Activated CD4-positive, CD25-positive, alpha-beta regulatory T cell treated with anti-CD3 and anti-CD28 coated beads, Interleukin-2, amount 50 U/mL, for 24 hours (primary cell): ENCODE results near the gene DAP3.
A peak's percentile ranks its signal among the peaks of the same experiment; 100 is the strongest.
"Not testable (repeated sequence)": the region's sequence is repeated elsewhere in the genome, so short reads cannot be mapped to it uniquely, and the experiment has no call there.

Source experiments
- ATAC-seq, 2 donors: fragments of 150-1000 bp; cut with Tn5 transposase; one replicate each; pipeline ENCODE4 v1.10.0; 2021; ENCODE audit warnings: mild to moderate bottlenecking in 1 of 2, moderate library complexity in 1 of 2

Gene DAP3

DNA sequence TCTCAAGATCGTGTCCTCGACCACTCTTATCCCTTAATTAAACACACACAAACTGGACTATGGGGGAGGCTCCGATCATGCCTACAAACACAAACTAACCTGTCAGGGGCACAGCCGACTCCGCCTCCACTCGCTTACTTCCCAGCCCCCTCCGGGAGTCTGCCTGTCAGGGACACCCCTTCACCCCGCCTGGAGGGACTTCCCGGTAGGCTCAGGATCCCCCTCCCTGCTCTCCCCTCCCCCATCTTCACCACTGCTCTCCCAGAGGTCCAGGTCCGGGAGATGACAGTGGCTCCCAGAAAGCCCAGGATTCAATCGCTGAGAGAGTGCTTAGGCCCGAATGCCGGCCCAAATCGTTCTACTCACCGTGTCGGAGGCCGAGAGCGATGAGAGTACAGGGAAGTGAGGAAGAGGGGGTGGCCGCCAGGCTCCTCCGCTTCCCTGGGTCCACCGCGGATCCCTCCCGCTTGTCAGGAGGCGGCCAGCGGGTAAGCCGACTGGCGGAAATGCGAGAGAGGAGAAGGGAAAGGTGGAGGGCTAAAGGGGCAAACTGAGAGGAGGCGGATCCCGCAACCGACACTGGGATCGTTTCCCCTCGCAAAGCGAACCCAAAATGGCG is 1.1 kb upstream of the DAP3 start:
- peak; percentile 5 to 12 for ATAC-seq

- peak; percentile 86 for ATAC-seq
These were observed 389 bp upstream of the DAP3 start, which contains the start of gene YY1AP1 for GRCh38 chr1:155688324-155689080. YY1AP1 (minus strand) TSS chr1:155688774; CDS start chr1:155680436, 8,338 bp downstream.

DNA sequence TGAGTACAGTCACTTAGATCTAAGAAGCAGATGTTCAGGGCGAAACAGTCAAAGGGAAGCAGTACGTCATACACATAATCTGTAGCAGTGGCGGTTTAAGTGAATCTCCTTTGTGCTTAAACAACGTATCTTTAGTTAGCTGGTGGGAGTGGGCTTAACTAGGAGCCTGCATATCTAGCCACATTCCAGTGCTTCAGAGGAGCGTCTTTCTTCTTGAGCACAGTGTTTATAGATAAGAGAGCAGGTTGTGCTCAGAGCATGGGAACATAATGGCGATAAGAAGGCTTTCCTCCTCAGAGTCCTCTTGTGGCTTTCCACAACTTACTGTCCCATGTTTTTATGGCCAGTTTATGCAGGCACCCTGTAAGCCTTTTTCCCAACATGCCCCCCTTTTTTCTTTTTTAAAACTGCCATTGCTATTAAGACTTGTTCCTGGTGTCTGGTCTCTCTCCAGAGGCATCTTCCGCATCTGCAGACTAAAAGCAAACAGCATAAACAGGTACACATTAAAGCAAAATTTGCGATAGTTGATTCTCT is 3.2 kb downstream of the DAP3 start:
- ATAC-seq: no peak

DNA sequence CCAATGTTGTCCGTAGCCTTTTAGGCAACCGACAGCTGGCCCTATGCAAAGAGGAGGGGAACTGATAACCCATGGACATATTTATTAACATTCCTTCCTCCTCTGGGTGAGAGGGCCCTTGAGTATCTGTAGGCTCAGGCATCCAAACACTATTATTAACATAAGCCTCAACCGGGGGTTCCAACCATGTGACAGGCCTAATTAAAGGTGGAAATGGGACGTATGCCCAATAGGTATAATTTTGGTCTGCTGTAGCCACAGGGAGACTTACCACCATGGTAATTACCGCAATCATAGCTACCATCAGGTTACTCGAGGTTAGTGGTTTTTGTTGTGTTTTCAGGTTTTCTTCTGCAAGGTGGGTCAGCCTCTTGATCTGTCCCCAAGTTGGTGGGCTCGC is 5.3 kb downstream of the DAP3 start:
- no peak for ATAC-seq

- ATAC-seq: no peak
These were observed 6.2 kb downstream of the DAP3 start for GRCh38 chr1:155695072-155695471.

DNA sequence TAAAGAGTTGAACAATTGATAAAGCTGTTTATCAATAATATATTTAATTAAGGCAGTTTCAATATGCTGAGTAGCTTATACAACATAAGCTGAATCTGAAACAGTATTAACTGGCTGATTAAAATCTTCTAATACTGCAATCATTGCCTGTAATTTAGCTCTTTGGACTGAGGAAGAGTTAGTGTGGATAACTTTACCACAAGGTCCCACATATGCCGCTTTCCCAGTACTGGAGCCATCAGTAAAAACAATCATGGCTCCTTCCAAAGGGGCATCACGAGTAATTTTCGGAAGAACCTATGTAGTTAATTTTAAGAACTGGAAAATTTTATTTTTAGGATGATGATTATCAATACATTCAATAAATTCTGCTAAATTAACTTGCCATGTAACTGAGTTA is 6.7 kb downstream of the DAP3 start:
- no peak for ATAC-seq

DNA sequence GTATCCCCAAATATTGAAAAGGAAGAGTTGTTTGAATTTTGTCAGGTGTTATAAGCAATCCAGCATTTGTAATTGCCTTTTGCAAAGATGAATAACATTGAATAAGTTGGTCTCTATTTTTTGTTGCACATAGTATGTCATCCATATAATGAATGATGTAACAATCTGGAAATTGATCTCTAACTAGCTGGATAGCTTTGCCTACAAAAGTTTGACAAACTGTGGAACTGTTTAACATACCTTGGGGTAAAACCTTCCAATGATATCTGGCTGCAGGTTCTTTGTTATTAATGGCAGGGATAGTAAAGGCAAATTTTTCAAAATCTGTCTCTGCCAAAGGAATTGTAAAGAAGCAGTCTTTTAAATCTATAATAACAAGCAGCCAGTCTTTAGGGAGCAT is 7.6 kb downstream of the DAP3 start:
- no peak for ATAC-seq

- ATAC-seq: no peak
These were observed 8.2 kb downstream of the DAP3 start for GRCh38 chr1:155697046-155697445.

- ATAC-seq: not testable (repeated sequence)
These were observed 8.7 kb downstream of the DAP3 start for GRCh38 chr1:155697616-155698015.

- no peak for ATAC-seq
These were observed 9.6 kb downstream of the DAP3 start for GRCh38 chr1:155698382-155699038.

- ATAC-seq: not testable (repeated sequence)
These were observed 10.2 kb downstream of the DAP3 start for GRCh38 chr1:155699062-155699461.

- not testable (repeated sequence) for ATAC-seq
These were observed 12.8 kb downstream of the DAP3 start for GRCh38 chr1:155701675-155702074.

DNA sequence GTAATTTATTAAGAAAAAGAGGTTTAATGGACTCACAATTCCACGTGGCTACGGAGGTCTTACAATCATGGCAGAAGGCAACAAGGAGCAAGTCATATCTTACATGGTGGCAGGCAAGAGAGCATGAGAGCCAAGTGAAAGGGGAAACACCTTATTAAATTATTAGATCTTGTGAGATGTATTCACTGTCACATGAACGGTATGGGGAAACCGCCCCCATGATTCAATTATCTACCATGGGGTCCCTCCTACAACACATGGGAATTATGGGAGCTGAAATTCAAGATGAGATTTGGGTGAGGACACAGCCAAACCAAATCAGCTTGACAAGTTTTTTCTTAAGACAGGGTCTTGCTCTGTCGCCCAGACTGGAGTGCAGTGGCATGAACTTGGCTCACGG is 14.3 kb downstream of the DAP3 start:
- no peak for ATAC-seq

DNA sequence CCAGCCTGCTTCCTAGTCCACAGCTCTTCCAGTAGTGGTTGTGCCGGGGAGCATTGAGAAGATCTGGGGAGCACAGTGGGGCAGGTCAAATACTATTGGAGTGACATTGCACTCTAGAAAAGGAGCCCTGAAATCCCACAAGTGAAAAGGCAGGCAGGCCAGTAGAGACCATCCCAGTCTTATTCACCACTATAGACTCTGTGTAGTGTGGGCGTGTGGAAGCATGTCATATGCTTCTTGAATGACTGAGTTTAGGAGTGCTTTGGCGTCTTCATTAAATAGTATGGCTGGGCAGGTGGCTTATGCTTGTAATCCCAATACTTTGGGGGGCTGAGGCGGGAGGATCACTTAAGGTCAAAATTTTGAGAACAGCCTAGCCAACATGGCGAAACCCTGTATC is 15.5 kb downstream of the DAP3 start:
- peak in 1 of 2 donors; percentile 24 for ATAC-seq

DNA sequence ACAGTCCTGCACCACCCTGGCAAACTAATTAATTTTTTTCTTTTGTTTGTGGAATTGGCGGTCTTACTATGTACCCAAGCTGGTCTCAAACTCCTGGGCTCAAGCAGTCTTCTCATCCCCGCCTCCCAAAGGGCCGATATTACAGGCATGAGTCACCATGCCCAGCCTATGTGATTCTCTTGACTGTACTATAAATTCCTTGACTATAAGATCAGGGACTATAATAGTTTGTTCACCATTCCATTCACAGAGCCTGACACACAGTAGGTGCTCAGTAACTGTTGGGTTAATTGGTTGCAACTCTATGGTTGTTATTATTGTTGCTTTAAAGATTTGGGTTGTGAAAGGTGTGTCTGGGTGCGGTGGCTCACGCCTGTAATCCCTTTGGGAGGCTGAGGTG is 17.2 kb downstream of the DAP3 start:
- no peak for ATAC-seq

- ATAC-seq: no peak
These were observed 20.5 kb downstream of the DAP3 start for GRCh38 chr1:155709391-155709790.

- not testable (repeated sequence) for ATAC-seq
These were observed 22.6 kb downstream of the DAP3 start for GRCh38 chr1:155711457-155711856.

GRCh38 chr1:155712636-155713035 is 23.7 kb downstream of the DAP3 start:
- ATAC-seq: not testable (repeated sequence)

DNA sequence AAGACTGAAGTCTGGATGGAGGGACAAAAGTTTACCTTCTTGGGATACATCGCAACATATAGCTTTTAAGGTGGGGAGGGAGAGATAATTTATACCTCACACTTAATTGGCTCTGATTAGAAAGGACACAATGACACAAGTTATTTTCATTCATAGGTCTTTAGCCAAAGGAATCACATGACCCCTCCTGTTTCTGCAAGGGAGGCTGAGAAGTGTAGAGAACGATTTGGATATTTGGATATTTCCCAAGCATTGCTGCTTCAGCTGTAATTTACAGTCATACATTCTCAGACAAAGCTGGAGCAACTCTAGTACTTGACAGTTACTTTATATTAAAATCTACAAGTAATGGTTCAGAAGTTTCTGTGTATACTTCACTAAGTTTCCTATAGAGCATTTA is 24.2 kb downstream of the DAP3 start:
- ATAC-seq: no peak

GRCh38 chr1:155715056-155715455 is 26.2 kb downstream of the DAP3 start:
- ATAC-seq: not testable (repeated sequence)

DNA sequence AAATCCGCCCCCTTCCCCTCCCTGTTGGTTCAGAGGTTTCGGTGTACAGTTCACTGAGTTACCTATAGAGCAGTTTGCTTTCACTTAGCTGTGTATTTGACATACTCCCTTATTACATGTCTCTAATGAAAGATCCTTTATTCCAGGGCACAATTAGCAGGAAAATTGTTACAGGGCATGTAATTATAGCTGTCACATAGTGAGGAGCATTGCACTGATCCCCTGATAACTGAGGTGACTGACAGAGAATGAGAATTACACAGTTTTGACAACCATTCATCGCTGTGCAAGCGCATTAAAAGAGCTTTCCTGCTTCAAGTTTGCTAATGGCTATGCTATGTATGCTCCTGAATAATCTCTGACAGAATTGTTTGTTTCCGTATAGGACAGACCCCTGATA is 26.9 kb downstream of the DAP3 start:
- no peak for ATAC-seq

DNA sequence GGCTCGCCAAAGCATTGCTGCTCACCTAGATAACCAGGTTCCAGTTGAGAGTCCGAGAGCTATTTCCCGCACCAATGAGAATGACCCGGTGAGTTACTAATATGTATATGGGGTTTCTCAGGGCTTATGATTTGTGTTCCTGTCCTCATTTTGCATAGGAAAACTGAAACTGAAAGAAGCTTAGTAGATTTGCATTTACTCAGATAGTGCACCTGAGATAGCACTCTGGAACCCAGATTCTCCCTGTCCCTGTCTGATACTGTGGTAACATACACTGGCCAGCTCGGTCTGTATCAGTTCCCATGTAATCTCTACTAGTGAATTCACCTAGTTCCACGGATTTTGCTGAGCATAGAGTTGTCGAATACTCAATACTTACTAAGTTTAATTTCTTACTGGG is 28.1 kb downstream of the DAP3 start:
- ATAC-seq: peak; percentile 70 to 79

GRCh38 chr1:155718524-155719115 is 29.7 kb downstream of the DAP3 start:
- not testable (repeated sequence) for ATAC-seq
